OCI-LY3 (cell line): ENCODE measurements around the gene FGD4.

ENCODE experiments used
- CTCF ChIP-seq: fragments of 200-600, 300-600 bp; sonication (generic); IDR thresholded peaks from 2 replicates; pipeline ENCODE4 v1.5.1; 2014; ENCODE audit warnings: antibody characterized with exemption, low read length, low read depth
- EZH2phosphoT487 ChIP-seq: fragments of 200-600 bp; shearing (Covaris generic); IDR thresholded peaks from 2 replicates; pipeline ENCODE4 v1.6.1; 2018; ENCODE audit warnings: antibody characterized with exemption, mixed run types, low read depth

- no peak for TF ChIP-seq CTCF
- no peak for TF ChIP-seq EZH2phosphoT487
These were observed 97.6 kb downstream of the FGD4 start for GRCh38 chr12:32496946-32497345.
